MCF 10A (cell line): Measurements from ENCODE around the gene CACNA1H. TPM values are rescaled to one million over a fixed set of nuclear protein-coding genes. Genes with fewer than 3 reads are reported as not detected.

Source experiments
- BruUV-seq: library from RNA; stranded (reverse); fragments of 400-500 nt; replicated peaks from 2 replicates; lab custom pipeline; 2021; lab: Mats Ljungman, UMichigan
- CTCF ChIA-PET: fragments of 300-600 bp; sonication (Branson Sonifier 250); formaldehyde crosslinking; extraction: SDS; loops from one replicate; lab custom pipeline; 2021; ENCODE audit warnings: antibody characterized with exemption, inconsistent platforms; lab: Yijun Ruan, JAX
- POLR2A ChIA-PET: fragments of 300-600, 350-650 bp; sonication (Branson Sonifier 250); formaldehyde crosslinking; extraction: SDS; loops from one replicate; lab custom pipeline; 2020; ENCODE audit warnings: antibody characterized with exemption, inconsistent platforms; lab: Yijun Ruan, JAX
- DNase-seq: peaks from one replicate; pipeline ENCODE4 v3.0.0-alpha.2; 2018; ENCODE audit not compliant: unreplicated experiment
- H3K27ac Mint-ChIP-seq: one replicate; pipeline ENCODE4 v1.8.0; 2022; ENCODE audit warnings: mild to moderate bottlenecking, low read depth, mixed read lengths; ENCODE audit not compliant: unreplicated experiment
- H3K27me3 Mint-ChIP-seq: one replicate; pipeline ENCODE4 v1.8.0; 2022; ENCODE audit warnings: mixed read lengths; ENCODE audit not compliant: insufficient read depth, unreplicated experiment
- H3K36me3 Mint-ChIP-seq: one replicate; pipeline ENCODE4 v1.8.0; 2022; ENCODE audit warnings: mild to moderate bottlenecking, moderate library complexity, mixed read lengths; ENCODE audit not compliant: insufficient read depth, unreplicated experiment
- H3K4me1 Mint-ChIP-seq: one replicate; pipeline ENCODE4 v1.8.0; 2022; ENCODE audit warnings: mixed read lengths; ENCODE audit not compliant: insufficient read depth, unreplicated experiment
- H3K4me3 Mint-ChIP-seq: one replicate; pipeline ENCODE4 v1.8.0; 2022; ENCODE audit warnings: mild to moderate bottlenecking, moderate library complexity, mixed read lengths; ENCODE audit not compliant: unreplicated experiment
- H3K9me3 Mint-ChIP-seq: one replicate; pipeline ENCODE4 v1.8.0; 2022; ENCODE audit warnings: mixed read lengths; ENCODE audit not compliant: unreplicated experiment
- CTCF ChIP-seq: fragments of 200-600 bp; IDR thresholded peaks from one replicate; pipeline ENCODE4 v1.8.0; 2022; ENCODE audit warnings: antibody characterized with exemption, mild to moderate bottlenecking; ENCODE audit not compliant: unreplicated experiment
- intact Hi-C: fragments of 100-400 bp; cut with micrococcal nuclease; formaldehyde crosslinking; loops from 2 replicates; pipeline ENCODE4 v1.14.1; 2022
- total RNA-seq: library from RNA; stranded (reverse); gene quantifications from 2 replicates; pipeline ENCODE4 v1.2.3, GENCODE V29; 2022

CACNA1H gene
- total RNA-seq, 1 experiment from 2014 or later = not detected

- ChIA-PET POLR2A (no interaction called here), CTCF (no interaction called here)
- peak; percentile 7 for DNase-seq
- Mint-ChIP-seq H3K4me3 (no peak overlapping the region), H3K27me3 (no peaks in the 10 kb centered on the region), H3K9me3 (no peaks in the 10 kb centered on the region), H3K27ac (no peak overlapping the region), H3K36me3 (no peaks in the 10 kb centered on the region), H3K4me1 (no peaks in the 10 kb centered on the region)
- intact Hi-C loops = no loop called here
- no TSS peak for BruUV-seq
- no peak for TF ChIP-seq CTCF
Measured at GRCh38 chr16:1125471-1125870, 27.4 kb upstream of the CACNA1H start.

GRCh38 chr16:1126044-1126443 lies 26.9 kb upstream of the CACNA1H start:
- Mint-ChIP-seq H3K9me3 (no peaks in the 10 kb centered on the region), H3K27ac (no peak overlapping the region), H3K36me3 (no peaks in the 10 kb centered on the region), H3K27me3 (no peaks in the 10 kb centered on the region), H3K4me3 (no peak overlapping the region), H3K4me1 (no peaks in the 10 kb centered on the region)
- DNase-seq = no peak
- intact Hi-C loops = no loop called here
- ChIA-PET CTCF (interaction anchor here (0.6 kb wide), 1 partner anchor 145 kb away, joined by 4 read pairs; no protein-coding TSS in a partner anchor), POLR2A (no interaction called here)
- BruUV-seq = no TSS peak
- no peak for TF ChIP-seq CTCF

GRCh38 chr16:1126586-1126985 lies 26.3 kb upstream of the CACNA1H start:
- intact Hi-C loops = no loop called here
- Mint-ChIP-seq H3K27ac (no peak overlapping the region), H3K36me3 (no peaks in the 10 kb centered on the region), H3K4me3 (no peak overlapping the region), H3K4me1 (no peaks in the 10 kb centered on the region), H3K27me3 (no peaks in the 10 kb centered on the region), H3K9me3 (no peaks in the 10 kb centered on the region)
- ChIA-PET POLR2A (no interaction called here), CTCF (no interaction called here)
- no TSS peak for BruUV-seq
- no peak for TF ChIP-seq CTCF
- no peak for DNase-seq

- Mint-ChIP-seq H3K27ac (no peak overlapping the region), H3K9me3 (no peaks in the 10 kb centered on the region), H3K36me3 (no peaks in the 10 kb centered on the region), H3K4me3 (no peak overlapping the region), H3K27me3 (no peaks in the 10 kb centered on the region), H3K4me1 (no peaks in the 10 kb centered on the region)
- ChIA-PET POLR2A (no interaction called here), CTCF (no interaction called here)
- DNase-seq = no peak
- intact Hi-C loops = no loop called here
- TF ChIP-seq CTCF = no peak
- no TSS peak for BruUV-seq
Measured at GRCh38 chr16:1127101-1127500, 25.8 kb upstream of the CACNA1H start.
